Measurements from ENCODE around the gene NCMAP.

The NCMAP gene

DNA sequence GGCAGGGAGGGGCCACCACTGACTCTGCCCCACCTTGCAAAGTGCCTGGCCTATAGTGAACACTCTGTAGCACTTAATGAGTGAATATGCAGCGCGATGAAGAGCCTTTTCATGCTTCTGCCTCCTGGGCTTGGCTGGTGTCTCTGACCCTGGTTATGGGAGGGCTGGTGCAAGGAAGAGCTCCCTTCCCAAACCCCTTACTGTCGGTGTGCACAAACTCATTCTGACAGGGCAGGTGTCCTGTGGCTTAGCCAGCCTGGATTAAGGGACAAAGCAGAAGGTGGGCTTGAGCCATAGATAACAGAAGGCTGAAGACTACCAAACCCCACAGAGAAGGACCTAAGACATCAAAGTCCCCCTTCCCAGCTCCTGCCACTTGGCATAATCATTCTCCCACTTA is 2.0 kb upstream of the NCMAP start:
- TF ChIP-seq Cebpa-rat (IDR thresholded peaks at IDR 0.05), result no peak
- Histone ChIP-seq H3K9ac (no peak overlapping the region), H3K27ac (no peak overlapping the region), H3K9me3 (no peaks in the 10 kb centered on the region), H3K4me1 (peaks cover 34% of the 10 kb centered on the region), H3K36me3 (no peaks in the 10 kb centered on the region), H4K20me1 (no peaks in the 10 kb centered on the region; the same call in 1 of the 2 replicates), H3K4me3 (no peak overlapping the region), H3K27me3 (peaks cover 70% of the 10 kb centered on the region), H3K4me2 (no peak overlapping the region)

GRCh38 chr1:24554714-24555113 is 1.2 kb upstream of the NCMAP start:
- Histone ChIP-seq H3K36me3 (no peaks in the 10 kb centered on the region), H3K4me1 (peaks cover 37% of the 10 kb centered on the region), H3K9me3 (no peaks in the 10 kb centered on the region), H3K4me2 (no peak overlapping the region), H3K27me3 (peaks cover 73% of the 10 kb centered on the region), H3K27ac (no peak overlapping the region), H4K20me1 (no peaks in the 10 kb centered on the region; the same call in 1 of the 2 replicates), H3K4me3 (no peak overlapping the region), H3K9ac (no peak overlapping the region)
- TF ChIP-seq Cebpa-rat (IDR thresholded peaks at IDR 0.05), result no peak

- H3K4me2 ChIP-seq, result peak overlapping the region; percentile 77
- H3K4me3 ChIP-seq, result peak overlapping the region; percentile 53; the same call in 1 of the 2 replicates
- H3K36me3 ChIP-seq, result no peaks in the 10 kb centered on the region
- no peak for TF ChIP-seq Cebpa-rat (IDR thresholded peaks at IDR 0.05)
- peaks cover 42% of the 10 kb centered on the region for H3K4me1 ChIP-seq
- no peak overlapping the region for H3K9ac ChIP-seq
- H4K20me1 ChIP-seq, result no peaks in the 10 kb centered on the region; the same call in 1 of the 2 replicates
- no peaks in the 10 kb centered on the region for H3K9me3 ChIP-seq
- no peak overlapping the region for H3K27ac ChIP-seq
- peaks cover 72% of the 10 kb centered on the region for H3K27me3 ChIP-seq
These were observed 518 bp downstream of the NCMAP start for GRCh38 chr1:24556414-24556795.

DNA sequence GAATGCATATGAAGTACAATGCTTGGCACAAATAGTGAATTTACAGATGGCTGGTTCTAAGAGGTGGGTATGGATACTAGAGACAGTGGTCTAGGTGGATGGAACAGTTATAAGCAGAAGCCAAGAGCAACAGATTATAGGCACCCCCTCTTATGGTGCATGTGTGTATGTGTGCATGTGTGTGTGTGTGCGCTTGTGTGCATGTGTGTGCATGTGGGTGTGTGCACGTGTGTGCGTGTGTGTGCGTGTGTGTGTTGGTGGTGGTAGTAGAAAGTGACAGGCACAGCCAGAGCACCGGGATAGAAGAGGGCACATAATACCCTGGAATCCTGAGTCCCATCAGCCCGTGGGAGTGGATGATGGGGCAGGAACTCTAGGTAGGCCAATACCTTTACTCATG is 1.3 kb downstream of the NCMAP start:
- Histone ChIP-seq H3K4me2 (peak overlapping the region; percentile 46), H4K20me1 (no peaks in the 10 kb centered on the region; the same call in 1 of the 2 replicates), H3K27ac (no peak overlapping the region), H3K36me3 (no peaks in the 10 kb centered on the region), H3K4me3 (no peak overlapping the region), H3K4me1 (peaks cover 42% of the 10 kb centered on the region), H3K9me3 (no peaks in the 10 kb centered on the region), H3K9ac (no peak overlapping the region), H3K27me3 (peaks cover 64% of the 10 kb centered on the region)
- no peak for TF ChIP-seq Cebpa-rat (IDR thresholded peaks at IDR 0.05)

DNA sequence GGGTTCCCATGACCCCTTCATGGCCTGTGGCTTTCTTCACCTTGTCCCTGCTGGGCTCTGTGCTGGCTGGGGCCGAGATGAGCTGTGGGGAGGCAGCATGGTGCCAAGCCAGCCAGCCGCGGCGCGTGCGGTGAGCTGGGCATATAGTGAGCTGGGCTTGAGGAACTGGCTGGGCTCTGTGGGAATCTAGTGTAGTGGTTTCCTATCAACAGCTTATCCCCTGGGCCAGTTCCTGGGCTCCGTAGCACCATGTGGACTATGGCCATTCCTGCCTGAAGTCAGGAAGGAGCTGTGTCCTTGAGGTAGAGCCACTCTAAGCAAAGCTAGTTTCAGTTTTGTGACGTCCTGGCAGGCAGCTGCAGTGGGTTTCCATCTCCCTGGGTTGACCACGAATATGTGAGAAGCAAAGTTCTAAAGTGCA is 1.8 kb downstream of the NCMAP start:
- peak overlapping the region; percentile 46 for H3K4me2 ChIP-seq
- no peak overlapping the region for H3K4me3 ChIP-seq
- no peaks in the 10 kb centered on the region for H3K36me3 ChIP-seq
- H4K20me1 ChIP-seq, result no peaks in the 10 kb centered on the region; the same call in 1 of the 2 replicates
- no peak overlapping the region for H3K9ac ChIP-seq
- peaks cover 61% of the 10 kb centered on the region for H3K27me3 ChIP-seq
- H3K27ac ChIP-seq, result no peak overlapping the region
- no peaks in the 10 kb centered on the region for H3K9me3 ChIP-seq
- peaks cover 42% of the 10 kb centered on the region for H3K4me1 ChIP-seq
- TF ChIP-seq Cebpa-rat (IDR thresholded peaks at IDR 0.05), result no peak

- peak overlapping the region; percentile 46 for H3K4me2 ChIP-seq
- no peak overlapping the region for H3K9ac ChIP-seq
- H3K27me3 ChIP-seq, result peaks cover 56% of the 10 kb centered on the region
- no peak overlapping the region for H3K4me3 ChIP-seq
- peaks cover 42% of the 10 kb centered on the region for H3K4me1 ChIP-seq
- no peaks in the 10 kb centered on the region for H3K9me3 ChIP-seq
- H4K20me1 ChIP-seq, result no peaks in the 10 kb centered on the region; the same call in 1 of the 2 replicates
- no peak overlapping the region for H3K27ac ChIP-seq
- no peaks in the 10 kb centered on the region for H3K36me3 ChIP-seq
- TF ChIP-seq Cebpa-rat (IDR thresholded peaks at IDR 0.05), result no peak
These were observed 2.6 kb downstream of the NCMAP start for GRCh38 chr1:24558455-24558854.

- no peaks in the 10 kb centered on the region for H3K36me3 ChIP-seq
- H4K20me1 ChIP-seq, result no peaks in the 10 kb centered on the region; the same call in 1 of the 2 replicates
- no peak overlapping the region for H3K27ac ChIP-seq
- no peak overlapping the region for H3K4me3 ChIP-seq
- peak overlapping the region; percentile 61 for H3K4me2 ChIP-seq
- H3K9ac ChIP-seq, result no peak overlapping the region
- H3K4me1 ChIP-seq, result peaks cover 42% of the 10 kb centered on the region
- no peak for TF ChIP-seq Cebpa-rat (IDR thresholded peaks at IDR 0.05)
- H3K9me3 ChIP-seq, result no peaks in the 10 kb centered on the region
- peaks cover 51% of the 10 kb centered on the region for H3K27me3 ChIP-seq
These were observed 3.3 kb downstream of the NCMAP start for GRCh38 chr1:24558902-24559791.

- Histone ChIP-seq H3K4me2 (no peak overlapping the region), H3K27ac (no peak overlapping the region), H3K9ac (no peak overlapping the region), H3K36me3 (no peaks in the 10 kb centered on the region), H3K9me3 (no peaks in the 10 kb centered on the region), H3K27me3 (peaks cover 39% of the 10 kb centered on the region), H4K20me1 (no peaks in the 10 kb centered on the region), H3K4me3 (no peak overlapping the region), H3K4me1 (peaks cover 41% of the 10 kb centered on the region)
- no peak for TF ChIP-seq Cebpa-rat (IDR thresholded peaks at IDR 0.05)
These were observed 4.5 kb downstream of the NCMAP start for GRCh38 chr1:24560361-24560760.

GRCh38 chr1:24562625-24563024 is 6.7 kb downstream of the NCMAP start:
- Histone ChIP-seq H3K36me3 (no peaks in the 10 kb centered on the region), H4K20me1 (no peaks in the 10 kb centered on the region), H3K9me3 (no peaks in the 10 kb centered on the region), H3K4me3 (no peak overlapping the region), H3K4me1 (peaks cover 32% of the 10 kb centered on the region), H3K9ac (no peak overlapping the region), H3K27ac (no peak overlapping the region), H3K27me3 (peaks cover 16% of the 10 kb centered on the region), H3K4me2 (no peak overlapping the region)
- no peak for TF ChIP-seq Cebpa-rat (IDR thresholded peaks at IDR 0.05)

DNA sequence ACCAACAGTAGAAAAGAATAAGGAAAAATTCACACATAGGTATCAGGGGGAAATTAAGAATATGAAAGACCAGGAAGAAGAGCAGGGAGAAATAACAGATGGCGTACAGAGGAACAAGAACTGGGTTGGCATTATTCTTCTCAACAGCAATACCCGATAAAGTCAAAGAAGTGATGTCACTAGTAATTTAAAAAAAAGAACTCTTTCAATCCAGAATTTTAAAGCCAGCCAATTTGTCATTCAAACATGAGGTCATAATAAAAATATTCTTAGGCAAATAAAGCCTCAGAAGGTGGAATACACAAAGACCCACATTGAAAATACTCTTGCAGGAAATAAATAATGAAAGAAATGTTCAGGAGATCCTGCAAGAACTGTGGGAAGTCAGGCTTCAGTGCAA is 8.8 kb downstream of the NCMAP start:
- H3K9me3 ChIP-seq, result no peaks in the 10 kb centered on the region
- H3K27me3 ChIP-seq, result no peaks in the 10 kb centered on the region
- H3K4me3 ChIP-seq, result no peak overlapping the region
- TF ChIP-seq Cebpa-rat (IDR thresholded peaks at IDR 0.05), result no peak
- H4K20me1 ChIP-seq, result no peaks in the 10 kb centered on the region
- no peak overlapping the region for H3K9ac ChIP-seq
- no peak overlapping the region for H3K27ac ChIP-seq
- H3K36me3 ChIP-seq, result no peaks in the 10 kb centered on the region
- H3K4me1 ChIP-seq, result peaks cover 26% of the 10 kb centered on the region
- no peak overlapping the region for H3K4me2 ChIP-seq

All from BLaER1 (cell line).